Muscle layer of colon (tissue), 2 donors: ENCODE results near the gene NAGPA.

ENCODE experiments used
- H3K27ac ChIP-seq: one replicate; pipeline ENCODE4 v1.7.0; 2013; ENCODE audit warnings: low read depth, mild to moderate bottlenecking, low read length, moderate library complexity
- H3K27me3 ChIP-seq, 2 donors: one replicate each; pipeline ENCODE4 v1.7.0; 2013; ENCODE audit warnings: low read length in 2 of 2, mild to moderate bottlenecking in 2 of 2; ENCODE audit not compliant: insufficient read depth in 2 of 2, control insufficient read depth in 1 of 2
- H3K36me3 ChIP-seq: one replicate; pipeline ENCODE4 v1.7.0; 2013; ENCODE audit warnings: mild to moderate bottlenecking, low read length; ENCODE audit not compliant: insufficient read depth
- H3K4me1 ChIP-seq: one replicate; pipeline ENCODE4 v1.7.0; 2013; ENCODE audit warnings: mild to moderate bottlenecking, low read length; ENCODE audit not compliant: insufficient read depth
- H3K4me3 ChIP-seq, 2 donors: one replicate each; pipeline ENCODE4 v1.7.0; 2013; ENCODE audit warnings: low read length in 2 of 2, low read depth in 1 of 2, mild to moderate bottlenecking in 1 of 2, moderate library complexity in 1 of 2
- H3K9ac ChIP-seq: one replicate; pipeline ENCODE4 v1.7.0; 2013; ENCODE audit warnings: low read length
- H3K9me3 ChIP-seq: one replicate; pipeline ENCODE4 v1.7.0; 2013; ENCODE audit warnings: mild to moderate bottlenecking, low read length
- donor health status: abdominal sarcoma.
- donor health status: Adenocarcinoma of cecum.

The NAGPA gene

DNA sequence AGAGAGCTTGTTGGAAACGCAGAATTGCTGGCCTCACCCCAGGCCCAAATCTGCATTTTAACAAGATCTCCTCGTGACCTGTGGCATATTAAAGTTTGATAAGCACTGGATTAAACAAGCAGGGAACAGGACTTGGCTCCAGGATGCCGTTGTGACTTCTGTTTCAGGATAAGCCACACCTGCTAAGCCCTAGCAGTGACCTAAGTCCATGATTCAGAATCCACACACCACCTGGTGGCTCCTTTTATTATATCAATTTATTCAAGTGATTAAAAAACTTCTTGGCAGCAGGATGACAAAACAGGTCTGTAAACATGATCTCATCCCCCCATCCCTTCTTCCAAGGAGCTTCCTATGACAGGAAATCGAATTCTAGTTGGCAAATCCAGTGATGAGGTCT lies 9.1 kb downstream of the NAGPA start:
- H3K36me3 ChIP-seq, result no peaks in the 10 kb centered on the region
- H3K27ac ChIP-seq, result no peak overlapping the region
- H3K4me3 ChIP-seq, result no peak overlapping the region
- no peaks in the 10 kb centered on the region for H3K4me1 ChIP-seq
- H3K27me3 ChIP-seq, result no peaks in the 10 kb centered on the region
- no peaks in the 10 kb centered on the region for H3K9me3 ChIP-seq
- no peak overlapping the region for H3K9ac ChIP-seq

DNA sequence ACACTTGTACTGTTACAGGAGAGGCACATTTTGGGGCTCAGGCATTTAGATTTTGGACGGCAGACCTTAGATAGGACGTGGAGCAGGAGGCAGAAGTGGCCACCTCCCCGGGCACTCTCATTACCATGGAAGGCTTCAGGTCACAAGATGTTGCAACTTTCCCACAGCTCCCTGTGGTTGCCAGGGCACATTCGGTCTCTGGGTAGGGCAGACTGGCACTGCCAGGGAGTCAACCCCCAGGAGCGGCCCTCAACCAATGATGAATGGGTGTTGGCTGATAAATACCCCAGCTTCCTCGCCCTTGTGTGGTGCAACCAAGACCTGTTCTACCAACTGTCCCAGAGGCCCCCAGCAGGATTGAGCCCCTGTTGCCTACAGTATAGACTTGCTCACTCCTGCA lies 11.2 kb downstream of the NAGPA start:
- H3K36me3 ChIP-seq, result no peaks in the 10 kb centered on the region
- no peak overlapping the region for H3K9ac ChIP-seq
- no peak overlapping the region for H3K27ac ChIP-seq
- H3K4me1 ChIP-seq, result no peaks in the 10 kb centered on the region
- H3K4me3 ChIP-seq, result no peak overlapping the region
- no peaks in the 10 kb centered on the region for H3K9me3 ChIP-seq
- H3K27me3 ChIP-seq, result no peaks in the 10 kb centered on the region

DNA sequence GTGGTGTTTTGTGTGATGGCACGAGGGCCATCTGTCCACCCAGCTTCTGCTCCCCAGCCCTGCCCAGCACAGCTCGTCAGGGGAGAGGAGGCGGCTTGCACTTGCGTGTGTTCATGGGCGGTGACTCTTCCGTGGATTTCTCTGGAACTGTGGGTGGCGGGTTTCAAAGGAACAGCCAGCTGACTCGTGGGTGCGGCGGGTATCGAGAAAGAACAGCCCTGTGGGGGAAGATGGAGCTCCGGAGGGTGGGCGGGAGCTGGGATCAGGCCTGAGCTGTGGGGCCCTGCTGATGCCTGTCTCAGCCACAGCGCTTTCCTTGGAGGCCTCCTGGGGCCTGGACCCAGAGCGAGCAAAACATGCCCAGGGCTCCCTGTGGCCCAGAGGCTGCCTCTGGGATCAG lies 13.2 kb downstream of the NAGPA start:
- no peak overlapping the region for H3K4me3 ChIP-seq
- no peaks in the 10 kb centered on the region for H3K9me3 ChIP-seq
- no peak overlapping the region for H3K9ac ChIP-seq
- no peaks in the 10 kb centered on the region for H3K4me1 ChIP-seq
- H3K27me3 ChIP-seq, result no peaks in the 10 kb centered on the region
- no peaks in the 10 kb centered on the region for H3K36me3 ChIP-seq
- H3K27ac ChIP-seq, result no peak overlapping the region

DNA sequence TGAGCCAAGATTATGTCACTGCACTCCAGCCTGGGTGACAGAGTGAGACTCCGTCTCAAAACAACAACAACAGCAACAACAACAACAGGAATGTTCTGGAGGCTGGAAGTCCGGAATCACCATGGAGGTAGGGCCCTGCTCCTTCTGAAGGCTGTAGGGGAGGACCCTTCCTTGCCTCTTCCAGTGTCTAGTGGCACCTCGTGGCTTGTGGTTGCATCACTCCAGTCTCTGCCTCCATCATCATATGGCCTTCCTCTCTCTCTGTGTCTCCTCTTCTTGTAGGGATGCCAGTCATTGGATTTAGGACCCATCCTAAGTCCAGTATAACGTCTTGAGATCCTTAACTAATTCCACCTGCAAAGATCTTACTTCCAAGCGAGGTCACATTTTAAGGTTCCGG lies 14.0 kb downstream of the NAGPA start:
- Histone ChIP-seq H3K27ac (no peak overlapping the region), H3K9me3 (no peaks in the 10 kb centered on the region), H3K9ac (no peak overlapping the region), H3K27me3 (no peaks in the 10 kb centered on the region), H3K4me3 (no peak overlapping the region), H3K4me1 (no peaks in the 10 kb centered on the region), H3K36me3 (no peaks in the 10 kb centered on the region)

DNA sequence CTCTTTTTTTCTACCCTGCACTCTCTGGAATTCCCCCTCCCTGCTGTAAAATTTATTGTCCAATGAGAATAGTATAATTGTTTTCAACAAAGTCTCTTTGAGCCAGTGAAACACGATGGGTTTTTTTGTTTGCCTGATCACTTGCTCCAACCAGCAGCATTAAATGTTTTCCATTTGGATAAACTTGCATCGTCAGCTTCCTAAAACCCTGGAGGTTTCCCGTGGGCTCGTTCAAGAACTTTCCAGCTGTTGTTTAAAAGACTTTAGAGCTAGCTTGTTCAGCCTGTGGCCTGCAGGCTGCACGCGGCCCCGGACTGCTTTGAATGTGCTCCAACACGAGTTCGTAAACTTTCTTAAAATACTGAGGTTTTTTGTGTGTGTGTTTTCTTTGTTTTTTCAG lies 14.9 kb downstream of the NAGPA start:
- Histone ChIP-seq H3K4me3 (no peak overlapping the region), H3K27me3 (no peaks in the 10 kb centered on the region), H3K27ac (no peak overlapping the region), H3K9me3 (no peaks in the 10 kb centered on the region), H3K36me3 (no peaks in the 10 kb centered on the region), H3K4me1 (no peaks in the 10 kb centered on the region), H3K9ac (no peak overlapping the region)

DNA sequence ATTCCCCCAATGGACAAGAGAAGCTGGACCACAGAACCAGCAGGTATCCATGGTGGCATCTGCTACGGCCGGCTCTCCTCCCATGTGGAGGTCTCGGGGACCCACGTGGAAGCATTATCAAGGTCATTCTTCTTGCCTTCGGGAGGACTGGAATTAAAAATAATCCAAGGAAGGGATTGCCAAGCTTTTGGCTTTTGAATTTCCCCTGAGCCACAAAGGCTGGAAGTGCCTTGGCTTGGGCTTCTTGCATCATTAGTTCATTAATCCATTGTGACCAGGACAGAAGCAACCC lies 16.1 kb downstream of the NAGPA start:
- Histone ChIP-seq H3K27me3 (no peaks in the 10 kb centered on the region), H3K4me3 (no peak overlapping the region), H3K36me3 (no peaks in the 10 kb centered on the region), H3K9me3 (no peaks in the 10 kb centered on the region), H3K4me1 (no peaks in the 10 kb centered on the region), H3K27ac (no peak overlapping the region), H3K9ac (no peak overlapping the region)

DNA sequence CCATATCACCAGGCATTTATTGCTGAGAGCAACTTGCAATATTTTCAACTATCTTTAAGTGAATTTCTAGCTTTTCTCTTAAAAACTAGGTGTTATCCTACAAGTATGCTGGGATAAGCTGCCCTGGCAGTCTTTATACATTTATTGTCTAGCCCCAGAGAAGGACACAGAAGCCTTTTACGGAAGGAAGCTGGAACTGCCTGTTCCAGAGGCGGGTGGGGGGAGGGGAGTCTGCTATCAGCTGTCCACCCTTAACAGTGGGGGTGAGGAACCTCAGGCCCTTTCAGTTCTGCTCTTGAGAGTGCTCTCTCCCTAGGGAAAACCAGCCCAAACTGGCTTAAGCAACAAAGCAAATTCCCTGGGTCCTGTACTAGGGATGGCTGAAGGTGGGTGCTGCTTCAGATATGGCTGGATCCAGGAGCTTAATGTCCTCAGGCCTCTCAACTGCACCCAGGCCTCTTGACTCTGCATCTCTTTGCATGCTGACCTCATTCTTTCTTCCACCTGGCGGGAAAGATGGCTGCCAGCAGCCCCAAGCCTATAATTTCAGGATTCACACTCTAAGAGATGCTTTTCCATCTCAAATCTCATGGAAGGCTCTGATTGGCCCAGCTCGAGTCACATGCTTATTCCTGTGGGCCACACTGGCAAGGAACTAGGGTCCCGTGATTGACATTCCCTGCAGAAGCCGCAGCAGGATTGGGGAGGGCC lies 16.6 kb downstream of the NAGPA start:
- Histone ChIP-seq H3K4me3 (no peak overlapping the region), H3K27ac (no peak overlapping the region), H3K4me1 (no peaks in the 10 kb centered on the region), H3K27me3 (no peaks in the 10 kb centered on the region), H3K9me3 (no peaks in the 10 kb centered on the region), H3K9ac (no peak overlapping the region), H3K36me3 (no peaks in the 10 kb centered on the region)

DNA sequence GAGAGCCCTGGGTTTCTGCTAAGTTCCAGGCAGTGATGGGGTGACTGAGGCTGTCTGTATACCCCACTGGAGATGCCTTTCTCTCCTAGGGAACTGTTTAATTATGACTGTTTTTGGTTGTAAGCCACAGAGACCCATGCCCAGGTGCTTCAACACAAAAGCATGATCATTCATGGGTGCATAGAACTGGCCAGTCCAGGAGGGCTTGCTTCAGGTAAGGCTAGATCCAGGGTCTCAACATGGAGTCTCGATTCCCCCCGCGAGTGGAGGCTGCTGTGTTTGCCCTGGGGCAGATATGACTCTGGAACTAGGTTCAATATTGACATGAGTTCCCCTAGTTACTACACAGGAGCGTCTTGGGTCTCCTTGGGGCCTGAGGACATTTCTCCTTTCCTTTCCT lies 17.8 kb downstream of the NAGPA start:
- no peaks in the 10 kb centered on the region for H3K4me1 ChIP-seq
- H3K9ac ChIP-seq, result no peak overlapping the region
- H3K27me3 ChIP-seq, result no peaks in the 10 kb centered on the region
- H3K4me3 ChIP-seq, result no peak overlapping the region
- H3K36me3 ChIP-seq, result no peaks in the 10 kb centered on the region
- H3K9me3 ChIP-seq, result no peaks in the 10 kb centered on the region
- H3K27ac ChIP-seq, result no peak overlapping the region

DNA sequence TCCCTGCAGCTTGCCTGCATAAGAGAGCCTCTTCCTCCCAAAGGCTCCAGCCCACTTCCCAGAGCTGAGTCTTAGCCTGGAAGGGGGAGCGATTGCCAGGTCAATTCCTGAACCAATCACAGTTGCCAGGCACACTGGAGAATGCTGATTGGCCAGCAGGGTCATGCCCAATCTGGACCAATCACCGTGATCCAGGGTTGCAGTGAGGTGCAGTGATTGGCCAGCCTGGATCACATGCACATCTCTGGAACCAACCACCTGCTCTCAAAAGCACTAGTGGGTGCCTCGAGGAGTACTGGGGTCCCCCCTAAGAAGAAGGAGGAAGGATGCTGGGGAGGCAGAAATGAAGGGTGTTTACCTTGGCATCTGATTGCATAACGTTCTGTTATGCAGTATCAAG lies 18.4 kb downstream of the NAGPA start:
- H3K9ac ChIP-seq, result no peak overlapping the region
- H3K4me1 ChIP-seq, result no peaks in the 10 kb centered on the region
- H3K9me3 ChIP-seq, result no peaks in the 10 kb centered on the region
- no peaks in the 10 kb centered on the region for H3K27me3 ChIP-seq
- H3K27ac ChIP-seq, result no peak overlapping the region
- H3K4me3 ChIP-seq, result no peak overlapping the region
- H3K36me3 ChIP-seq, result no peaks in the 10 kb centered on the region

DNA sequence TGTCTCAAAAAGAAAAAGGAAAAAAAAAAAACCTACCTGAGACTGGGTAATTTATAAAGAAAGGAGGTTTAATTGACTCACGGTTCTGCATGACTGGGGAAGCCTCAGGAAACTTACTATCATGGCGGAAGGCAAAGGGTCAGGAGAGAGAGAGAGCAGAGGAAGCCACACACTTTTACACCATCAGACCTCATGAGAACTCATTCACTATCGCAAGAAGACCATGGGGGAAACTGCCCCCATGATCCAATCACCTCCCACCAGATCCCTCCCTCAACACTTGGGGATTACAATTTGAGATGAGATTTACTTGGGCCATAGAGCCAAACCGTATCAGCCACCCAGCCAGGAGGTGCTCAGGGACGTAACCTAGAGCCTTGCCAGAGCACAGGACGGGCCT lies 20.8 kb downstream of the NAGPA start:
- no peak overlapping the region for H3K4me3 ChIP-seq
- H3K36me3 ChIP-seq, result no peaks in the 10 kb centered on the region
- no peaks in the 10 kb centered on the region for H3K4me1 ChIP-seq
- no peaks in the 10 kb centered on the region for H3K9me3 ChIP-seq
- no peak overlapping the region for H3K9ac ChIP-seq
- H3K27ac ChIP-seq, result no peak overlapping the region
- peaks cover 0 to 3% of the 10 kb centered on the region in 2 donors for H3K27me3 ChIP-seq

DNA sequence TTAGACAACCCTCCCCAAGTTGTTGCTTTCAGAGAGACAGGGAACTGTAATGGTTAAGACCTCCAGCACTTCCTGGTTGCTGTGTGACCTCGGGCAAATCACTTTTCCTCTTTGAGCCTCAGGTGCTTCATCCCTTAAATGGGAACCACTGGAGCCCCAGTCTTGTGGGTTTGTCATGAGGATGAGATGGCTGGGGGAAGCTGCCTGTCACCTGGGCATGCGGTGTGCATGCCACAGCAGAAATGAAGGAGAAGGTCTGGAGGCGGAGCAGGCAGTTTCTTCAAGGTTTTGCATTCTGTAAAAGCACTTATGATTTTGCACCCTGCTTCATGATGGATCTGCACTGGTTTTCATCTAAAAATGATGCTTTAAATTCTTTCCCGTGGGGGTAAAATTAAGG lies 22.1 kb downstream of the NAGPA start:
- peaks cover 0 to 3% of the 10 kb centered on the region in 2 donors for H3K27me3 ChIP-seq
- H3K27ac ChIP-seq, result no peak overlapping the region
- no peaks in the 10 kb centered on the region for H3K4me1 ChIP-seq
- H3K4me3 ChIP-seq, result no peak overlapping the region
- no peaks in the 10 kb centered on the region for H3K9me3 ChIP-seq
- H3K9ac ChIP-seq, result no peak overlapping the region
- no peaks in the 10 kb centered on the region for H3K36me3 ChIP-seq

DNA sequence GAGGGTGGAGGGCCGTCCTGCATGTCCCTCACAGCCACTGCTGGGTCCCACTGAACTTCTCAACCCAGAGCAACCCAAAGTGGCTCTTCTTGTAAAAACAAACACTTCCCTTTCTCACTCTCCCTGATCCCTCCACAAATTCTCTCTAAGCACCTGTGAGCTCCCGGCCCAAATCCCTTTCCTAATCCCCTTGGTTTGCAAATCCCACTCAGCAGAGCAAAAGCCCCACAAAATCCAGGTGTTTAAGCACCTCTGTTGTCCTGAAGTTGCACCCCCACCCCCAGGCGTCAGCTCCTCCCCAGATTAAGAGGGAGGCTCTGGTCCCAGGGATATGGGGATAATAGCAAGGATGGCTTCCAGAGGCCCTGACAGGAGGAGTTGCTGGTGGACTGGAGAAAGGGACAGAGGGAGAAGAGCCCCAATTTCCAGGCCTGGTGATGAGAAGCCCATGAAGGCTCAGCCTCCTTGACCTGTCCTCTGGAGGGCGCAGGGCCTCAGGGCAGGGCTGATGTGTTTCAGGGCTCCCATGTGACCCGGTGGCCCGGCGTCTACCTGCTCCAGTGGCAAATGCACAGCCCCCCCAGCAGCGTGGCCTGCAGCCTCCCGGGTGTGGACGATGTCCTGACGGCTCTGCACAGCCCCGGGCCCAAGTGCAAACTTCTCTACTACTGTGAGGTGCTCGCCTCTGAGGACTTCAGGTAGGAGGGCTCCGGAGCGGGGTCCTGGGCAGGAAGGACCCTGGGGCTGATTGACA lies 23.0 kb downstream of the NAGPA start:
- Histone ChIP-seq H3K4me1 (no peaks in the 10 kb centered on the region), H3K9ac (no peak overlapping the region), H3K27ac (no peak overlapping the region)

More for the DNA sequence above, 23.0 kb downstream of the NAGPA start:
- H3K36me3 ChIP-seq, result no peaks in the 10 kb centered on the region
- no peak overlapping the region for H3K4me3 ChIP-seq
- H3K27me3 ChIP-seq, result peaks cover 0 to 3% of the 10 kb centered on the region in 2 donors
- H3K9me3 ChIP-seq, result no peaks in the 10 kb centered on the region
